Vagina (tissue), 2 donors: Measurements from ENCODE around the gene FBXL17. TPM values are rescaled to one million over a fixed set of nuclear protein-coding genes. Genes with fewer than 3 reads are reported as not detected.

Experiments used
- DNase-seq, 2 donors: peaks; one replicate each; pipeline ENCODE4 v3.0.0-alpha.2; 2017; ENCODE audit errors: extremely low spot score in 2 of 2
- H3K27ac ChIP-seq: fragments of 200-600 bp; sonication (generic); one replicate; pipeline ENCODE4 v1.5.1; 2019
- H3K27me3 ChIP-seq: fragments of 200-600 bp; sonication (generic); one replicate; pipeline ENCODE4 v1.5.1; 2019
- H3K36me3 ChIP-seq, 2 donors: fragments of 200-600 bp; sonication (generic); one replicate each; pipeline ENCODE4 v1.5.1; 2017 to 2019
- H3K4me1 ChIP-seq: fragments of 200-600 bp; sonication (generic); one replicate; pipeline ENCODE4 v1.5.1; 2019
- H3K4me3 ChIP-seq, 2 donors: fragments of 200-600 bp; sonication (generic); 1 replicate in 1 of 2; 2 replicates in 1 of 2; pipeline ENCODE4 v1.5.1; 2016 to 2019
- H3K9me3 ChIP-seq: fragments of 200-600 bp; sonication (generic); one replicate; pipeline ENCODE4 v1.5.1; 2019
- POLR2A ChIP-seq, 2 donors: fragments of 450-650 bp; IDR thresholded peaks; one replicate each; pipeline ENCODE4 v1.6.1; 2017; ENCODE audit warnings: antibody characterized with exemption in 2 of 2, mild to moderate bottlenecking in 2 of 2, moderate library complexity in 2 of 2
- POLR2AphosphoS5 ChIP-seq, 2 donors: sonication (generic); formaldehyde crosslinking; IDR thresholded peaks; one replicate each; pipeline ENCODE4 v1.9.0; 2017; ENCODE audit warnings: antibody characterized with exemption in 2 of 2, mild to moderate bottlenecking in 2 of 2, low read depth in 1 of 2; ENCODE audit not compliant: insufficient read depth in 1 of 2
- intact Hi-C: fragments of 100-400 bp; cut with DNase I; formaldehyde crosslinking; loops from one replicate; pipeline ENCODE4 v1.15.1; 2023
- total RNA-seq: library from RNA; depleted of rRNA; stranded (reverse); fragments of >200 nt; gene quantifications from one replicate; pipeline ENCODE4 v1.2.3, GENCODE V29; 2016
- TF ChIP-seq, protein P1 (sequence below), 3 experiments: fragments of 450-650 bp in 2 of 3; fragments of 200-600 bp in 1 of 3; sonication (generic) in 1 of 3; IDR thresholded peaks; one replicate each; pipeline ENCODE4 v1.5.1; 2017 to 2019; ENCODE audit warnings: antibody characterized with exemption in 3 of 3, mild to moderate bottlenecking in 2 of 3, moderate library complexity in 2 of 3

FBXL17 gene
- total RNA-seq, 1 donor from 2014 or later, result 15.0 TPM

DNA sequence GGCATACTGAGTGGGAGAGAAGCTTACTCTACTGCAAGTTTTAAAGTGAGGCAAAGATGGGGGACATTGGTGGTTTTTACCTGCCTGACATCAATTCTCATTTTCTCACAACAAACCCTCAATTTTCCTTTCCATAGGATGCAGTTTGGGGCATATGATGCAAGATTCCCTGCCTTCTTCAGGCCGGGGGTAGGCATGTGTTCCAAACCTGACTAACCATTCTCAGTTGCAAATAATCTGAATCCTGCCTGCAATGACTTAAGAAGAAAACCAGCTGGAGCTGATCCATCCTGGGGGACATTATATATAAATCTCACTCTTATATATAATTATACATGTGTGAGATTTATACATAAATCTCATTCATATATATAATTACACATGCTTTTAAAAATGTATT, 487.5 kb downstream of the FBXL17 start:
- Histone ChIP-seq H3K27ac (no peak overlapping the region), H3K4me3 (no peak overlapping the region), H3K9me3 (no peaks in the 10 kb centered on the region), H3K36me3 (no peaks in the 10 kb centered on the region), H3K4me1 (peaks cover 11% of the 10 kb centered on the region), H3K27me3 (no peaks in the 10 kb centered on the region)
- intact Hi-C loops, result no loop called here
- no peak for DNase-seq
- TF ChIP-seq, protein P1, sequence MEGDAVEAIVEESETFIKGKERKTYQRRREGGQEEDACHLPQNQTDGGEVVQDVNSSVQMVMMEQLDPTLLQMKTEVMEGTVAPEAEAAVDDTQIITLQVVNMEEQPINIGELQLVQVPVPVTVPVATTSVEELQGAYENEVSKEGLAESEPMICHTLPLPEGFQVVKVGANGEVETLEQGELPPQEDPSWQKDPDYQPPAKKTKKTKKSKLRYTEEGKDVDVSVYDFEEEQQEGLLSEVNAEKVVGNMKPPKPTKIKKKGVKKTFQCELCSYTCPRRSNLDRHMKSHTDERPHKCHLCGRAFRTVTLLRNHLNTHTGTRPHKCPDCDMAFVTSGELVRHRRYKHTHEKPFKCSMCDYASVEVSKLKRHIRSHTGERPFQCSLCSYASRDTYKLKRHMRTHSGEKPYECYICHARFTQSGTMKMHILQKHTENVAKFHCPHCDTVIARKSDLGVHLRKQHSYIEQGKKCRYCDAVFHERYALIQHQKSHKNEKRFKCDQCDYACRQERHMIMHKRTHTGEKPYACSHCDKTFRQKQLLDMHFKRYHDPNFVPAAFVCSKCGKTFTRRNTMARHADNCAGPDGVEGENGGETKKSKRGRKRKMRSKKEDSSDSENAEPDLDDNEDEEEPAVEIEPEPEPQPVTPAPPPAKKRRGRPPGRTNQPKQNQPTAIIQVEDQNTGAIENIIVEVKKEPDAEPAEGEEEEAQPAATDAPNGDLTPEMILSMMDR (IDR thresholded peaks at IDR 0.05), result no peak
- no peak for TF ChIP-seq POLR2A (IDR thresholded peaks at IDR 0.05)

DNA sequence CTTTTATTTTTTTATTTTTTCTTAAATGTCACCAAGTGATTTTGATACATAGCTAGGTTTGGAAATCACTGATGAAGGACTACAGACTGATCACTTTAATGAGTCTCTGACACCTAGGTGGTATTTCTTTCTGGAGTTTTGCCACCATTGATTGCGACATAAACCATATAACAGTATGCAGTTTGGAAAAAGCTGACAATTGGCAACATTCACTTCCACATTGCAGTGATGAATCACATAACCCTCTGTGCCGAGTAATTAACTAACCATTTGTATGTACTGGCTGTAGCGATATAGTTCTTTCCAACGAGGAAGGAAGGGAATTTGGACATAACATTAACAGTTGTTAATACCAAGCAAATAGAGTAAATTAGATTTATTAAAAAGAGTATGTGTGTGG, 488.3 kb downstream of the FBXL17 start:
- Histone ChIP-seq H3K9me3 (no peaks in the 10 kb centered on the region), H3K4me1 (peaks cover 11% of the 10 kb centered on the region), H3K27me3 (no peaks in the 10 kb centered on the region), H3K4me3 (no peak overlapping the region), H3K27ac (no peak overlapping the region), H3K36me3 (no peaks in the 10 kb centered on the region)
- TF ChIP-seq, protein P1 (IDR thresholded peaks at IDR 0.05), result no peak
- intact Hi-C loops, result no loop called here
- DNase-seq, result no peak

DNA sequence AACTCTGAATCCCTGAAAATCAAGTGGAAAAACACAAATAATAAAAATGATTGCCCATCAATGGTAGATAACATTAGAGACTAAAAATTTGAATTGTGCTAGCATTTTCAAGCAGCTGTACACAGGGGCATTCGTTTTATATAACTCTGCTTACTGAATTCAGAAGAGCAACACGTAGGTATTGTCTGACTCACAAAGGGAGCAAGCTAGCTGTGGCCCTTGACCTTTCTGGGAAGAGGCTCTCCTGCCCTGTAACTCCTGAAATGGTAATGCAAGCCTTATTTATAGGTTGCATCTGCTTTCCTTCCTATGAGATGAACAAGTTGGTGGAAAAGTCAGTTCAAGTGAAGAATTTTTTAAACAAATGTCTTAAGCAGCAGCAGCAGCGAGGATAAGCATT, 492.5 kb downstream of the FBXL17 start:
- DNase-seq, result no peak
- Histone ChIP-seq H3K9me3 (no peaks in the 10 kb centered on the region), H3K27ac (no peak overlapping the region), H3K27me3 (no peaks in the 10 kb centered on the region), H3K4me1 (peaks cover 9% of the 10 kb centered on the region), H3K4me3 (no peak overlapping the region), H3K36me3 (no peaks in the 10 kb centered on the region)
- no peak for TF ChIP-seq POLR2AphosphoS5 (IDR thresholded peaks at IDR 0.05; ENCODE audit: insufficient read depth in 1 of 2, low read depth in 1 of 2)
- TF ChIP-seq POLR2A (IDR thresholded peaks at IDR 0.05), result no peak
- TF ChIP-seq, protein P1 (IDR thresholded peaks at IDR 0.05), result no peak
- intact Hi-C loops, result no loop called here

DNA sequence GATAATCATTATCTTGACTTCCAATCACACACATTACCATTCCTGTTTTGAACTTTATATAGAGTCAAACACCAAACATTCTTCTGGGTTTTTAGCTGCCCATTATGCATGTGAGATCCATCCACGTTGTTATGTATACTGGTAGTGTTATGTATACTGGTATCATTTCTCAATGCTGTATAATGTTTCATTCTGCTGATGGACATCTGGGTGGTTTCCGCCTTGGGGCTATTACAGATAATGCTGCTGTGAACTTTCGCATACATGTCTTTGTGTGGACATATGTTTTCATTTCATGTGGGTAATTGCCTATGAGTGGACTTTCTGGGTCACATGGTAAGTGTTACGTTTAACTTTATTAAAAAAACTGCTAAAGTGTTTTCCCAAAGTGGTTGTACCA, 493.4 kb downstream of the FBXL17 start:
- H3K27ac ChIP-seq, result no peak overlapping the region
- H3K27me3 ChIP-seq, result no peaks in the 10 kb centered on the region
- TF ChIP-seq POLR2A (IDR thresholded peaks at IDR 0.05) (no peak), POLR2AphosphoS5 (IDR thresholded peaks at IDR 0.05; ENCODE audit: insufficient read depth in 1 of 2, low read depth in 1 of 2) (no peak)
- TF ChIP-seq, protein P1 (IDR thresholded peaks at IDR 0.05), result no peak
- intact Hi-C loops, result no loop called here
- H3K9me3 ChIP-seq, result no peaks in the 10 kb centered on the region
- H3K4me1 ChIP-seq, result peaks cover under 1% of the 10 kb centered on the region
- H3K4me3 ChIP-seq, result no peak overlapping the region
- H3K36me3 ChIP-seq, result no peaks in the 10 kb centered on the region
- DNase-seq, result no peak

DNA sequence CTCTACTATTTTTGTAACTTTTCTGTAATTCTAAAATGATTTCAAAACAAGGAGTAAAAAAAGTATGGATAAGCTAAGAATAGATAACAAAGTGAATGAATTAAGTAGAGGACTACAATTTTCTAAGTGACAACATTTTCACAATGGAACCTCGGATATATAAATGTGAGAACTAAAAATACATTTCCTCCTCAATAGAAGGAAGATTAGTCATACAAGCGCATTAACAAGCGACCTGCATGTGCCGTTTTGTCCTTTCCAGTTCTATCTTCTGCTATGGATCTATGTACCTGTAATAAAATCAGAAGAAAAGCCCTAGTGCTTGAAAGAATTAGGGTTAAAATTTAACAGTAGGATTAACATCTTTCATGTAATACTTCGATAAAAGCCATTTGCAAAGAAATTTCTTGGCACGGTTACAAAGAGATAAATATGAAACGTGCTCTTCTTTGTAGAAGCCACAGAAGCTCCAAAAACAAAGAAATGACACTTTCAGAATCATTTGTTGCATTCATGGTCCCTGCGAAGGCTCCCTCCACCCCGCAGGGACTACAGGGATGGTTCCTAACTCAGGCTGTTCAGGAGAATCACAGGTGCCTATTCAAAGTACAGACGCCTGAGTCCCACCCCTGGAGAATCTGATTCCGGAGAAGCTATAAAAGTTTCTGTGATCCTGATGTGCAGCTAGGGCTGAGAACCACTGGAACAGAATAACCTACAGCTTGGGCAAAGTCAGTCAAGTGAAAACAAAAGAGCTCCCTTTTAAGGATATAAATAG, 494.5 kb downstream of the FBXL17 start:
- Histone ChIP-seq H3K4me3 (no peak overlapping the region), H3K27ac (no peak overlapping the region), H3K27me3 (no peaks in the 10 kb centered on the region), H3K36me3 (no peaks in the 10 kb centered on the region), H3K4me1 (no peaks in the 10 kb centered on the region), H3K9me3 (no peaks in the 10 kb centered on the region)
- no peak for DNase-seq
- TF ChIP-seq POLR2A (IDR thresholded peaks at IDR 0.05), result no peak
- no peak for TF ChIP-seq POLR2AphosphoS5 (IDR thresholded peaks at IDR 0.05; ENCODE audit: insufficient read depth in 1 of 2, low read depth in 1 of 2)
- TF ChIP-seq, protein P1 (IDR thresholded peaks at IDR 0.05), result no peak
- intact Hi-C loops, result no loop called here
